Smooth muscle cell (in vitro differentiated cells): Measurements from ENCODE around the gene DNAI7. TPM values are rescaled to one million over a fixed set of nuclear protein-coding genes. Genes with fewer than 3 reads are reported as not detected.

Experiments used
- DNase-seq: peaks from one replicate; lab custom pipeline; 2025; ENCODE audit not compliant: unreplicated experiment; lab: John Stamatoyannopoulos, UW
- H2AFZ ChIP-seq: fragments of 200-600 bp; sonication (generic); 2 replicates; pipeline ENCODE4 v1.6.0; 2016; ENCODE audit warnings: antibody characterized with exemption, low read depth, mild to moderate bottlenecking
- H3F3A ChIP-seq: fragments of 200-600 bp; sonication (generic); 2 replicates; pipeline ENCODE4 v1.6.0; 2017; ENCODE audit warnings: antibody characterized with exemption, low read depth
- H3K27ac ChIP-seq: fragments of 200-600 bp; sonication (generic); 2 replicates; pipeline ENCODE4 v1.5.1; 2016; ENCODE audit warnings: low read depth, mild to moderate bottlenecking
- H3K27me3 ChIP-seq: fragments of 200-600 bp; sonication (generic); 2 replicates; pipeline ENCODE4 v1.6.1; 2016; ENCODE audit warnings: low read depth, mild to moderate bottlenecking
- H3K36me3 ChIP-seq: fragments of 200-600 bp; sonication (generic); 2 replicates; pipeline ENCODE4 v1.5.1; 2016; ENCODE audit warnings: low read depth
- H3K4me1 ChIP-seq: fragments of 200-600 bp; sonication (generic); 2 replicates; pipeline ENCODE4 v1.5.1; 2016; ENCODE audit warnings: low read depth
- H3K4me2 ChIP-seq: fragments of 200-600 bp; sonication (generic); 2 replicates; pipeline ENCODE4 v1.6.0; 2016; ENCODE audit warnings: mild to moderate bottlenecking
- H3K4me3 ChIP-seq: fragments of 200-600 bp; sonication (generic); 2 replicates; pipeline ENCODE4 v1.5.1; 2016; ENCODE audit warnings: mild to moderate bottlenecking
- H3K79me2 ChIP-seq: fragments of 200-600 bp; sonication (generic); 2 replicates; pipeline ENCODE4 v1.6.0; 2016; ENCODE audit warnings: low read depth, mild to moderate bottlenecking
- H3K9ac ChIP-seq: fragments of 200-600 bp; sonication (generic); 2 replicates; pipeline ENCODE4 v1.6.0; 2016; ENCODE audit warnings: low read depth
- H3K9me3 ChIP-seq: fragments of 200-600 bp; sonication (generic); replicated peaks from 2 replicates; pipeline ENCODE4 v1.5.1; 2016; ENCODE audit warnings: low read depth
- H4K20me1 ChIP-seq: fragments of 200-600 bp; sonication (generic); 2 replicates; pipeline ENCODE4 v1.6.0; 2016; ENCODE audit warnings: low read depth
- WGBS: methylation state at CpG from one replicate; pipeline ENCODE4 v1.1.7; 2016; ENCODE audit warnings: low lambda C conversion rate; 5-methylcytosine and 5-hydroxymethylcytosine counted together
- polyA plus RNA-seq: library from polyadenylated mRNA; unstranded; fragments of >200 nt; fragmentation: Nextera tagmentation; extraction: Ambion mirVana; gene quantifications from 2 replicates; pipeline ENCODE4 v1.2.1, GENCODE V29; 2016
- total RNA-seq: library from RNA; depleted of rRNA; stranded (reverse); fragments of >200 nt; gene quantifications from 2 replicates; pipeline ENCODE4 v1.2.3, GENCODE V29; 2014
- TF ChIP-seq, protein P1 (sequence below): fragments of 200-600 bp; sonication (generic); IDR thresholded peaks from 2 replicates; pipeline ENCODE4 v1.5.1; 2017; ENCODE audit warnings: borderline replicate concordance, mild to moderate bottlenecking, antibody characterized with exemption; ENCODE audit not compliant: insufficient read depth, poor library complexity, severe bottlenecking

The DNAI7 gene
- total and polyA plus RNA-seq, 2 experiments from 2014 or later: not detected

- TF ChIP-seq, protein P1, sequence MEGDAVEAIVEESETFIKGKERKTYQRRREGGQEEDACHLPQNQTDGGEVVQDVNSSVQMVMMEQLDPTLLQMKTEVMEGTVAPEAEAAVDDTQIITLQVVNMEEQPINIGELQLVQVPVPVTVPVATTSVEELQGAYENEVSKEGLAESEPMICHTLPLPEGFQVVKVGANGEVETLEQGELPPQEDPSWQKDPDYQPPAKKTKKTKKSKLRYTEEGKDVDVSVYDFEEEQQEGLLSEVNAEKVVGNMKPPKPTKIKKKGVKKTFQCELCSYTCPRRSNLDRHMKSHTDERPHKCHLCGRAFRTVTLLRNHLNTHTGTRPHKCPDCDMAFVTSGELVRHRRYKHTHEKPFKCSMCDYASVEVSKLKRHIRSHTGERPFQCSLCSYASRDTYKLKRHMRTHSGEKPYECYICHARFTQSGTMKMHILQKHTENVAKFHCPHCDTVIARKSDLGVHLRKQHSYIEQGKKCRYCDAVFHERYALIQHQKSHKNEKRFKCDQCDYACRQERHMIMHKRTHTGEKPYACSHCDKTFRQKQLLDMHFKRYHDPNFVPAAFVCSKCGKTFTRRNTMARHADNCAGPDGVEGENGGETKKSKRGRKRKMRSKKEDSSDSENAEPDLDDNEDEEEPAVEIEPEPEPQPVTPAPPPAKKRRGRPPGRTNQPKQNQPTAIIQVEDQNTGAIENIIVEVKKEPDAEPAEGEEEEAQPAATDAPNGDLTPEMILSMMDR: no peak
- H3F3A ChIP-seq: no peaks in the 10 kb centered on the region
Observed at GRCh38 chr12:25074954-25075353, 120.0 kb downstream of the DNAI7 start.

DNA sequence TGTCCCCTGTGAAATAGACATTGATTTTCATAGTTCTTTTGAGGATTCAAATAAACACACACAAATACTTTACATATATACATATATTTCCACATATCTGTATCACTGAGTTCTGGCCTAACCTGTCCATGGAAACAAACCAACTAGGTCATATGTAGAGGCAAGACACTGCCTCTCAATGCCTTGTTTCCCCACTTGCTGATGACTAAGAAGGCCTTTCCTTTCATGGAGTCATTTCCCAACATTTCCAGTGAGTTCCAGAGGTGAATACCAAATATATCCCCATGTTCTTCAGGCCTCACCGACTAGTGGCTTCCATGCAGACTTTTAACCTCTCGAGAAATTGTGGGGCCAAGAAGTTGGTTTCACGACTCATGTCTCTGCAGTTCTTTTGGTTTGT lies 120.8 kb downstream of the DNAI7 start:
- 78% methylated on average over 3 of the region's 3 CpGs for WGBS

More at GRCh38 chr12:25074954-25075353, 120.0 kb downstream of the DNAI7 start:
- Histone ChIP-seq H3K9me3 (no peaks in the 10 kb centered on the region), H2AFZ (no peak overlapping the region), H3K36me3 (no peaks in the 10 kb centered on the region), H3K4me1 (no peaks in the 10 kb centered on the region), H3K27ac (no peak overlapping the region), H3K27me3 (no peaks in the 10 kb centered on the region), H3K4me3 (no peak overlapping the region), H4K20me1 (no peaks in the 10 kb centered on the region), H3K79me2 (no peaks in the 10 kb centered on the region), H3K4me2 (no peak overlapping the region), H3K9ac (no peak overlapping the region)
- 88% methylated on average over 2 of the region's 2 CpGs for WGBS
- DNase-seq: no peak

DNA sequence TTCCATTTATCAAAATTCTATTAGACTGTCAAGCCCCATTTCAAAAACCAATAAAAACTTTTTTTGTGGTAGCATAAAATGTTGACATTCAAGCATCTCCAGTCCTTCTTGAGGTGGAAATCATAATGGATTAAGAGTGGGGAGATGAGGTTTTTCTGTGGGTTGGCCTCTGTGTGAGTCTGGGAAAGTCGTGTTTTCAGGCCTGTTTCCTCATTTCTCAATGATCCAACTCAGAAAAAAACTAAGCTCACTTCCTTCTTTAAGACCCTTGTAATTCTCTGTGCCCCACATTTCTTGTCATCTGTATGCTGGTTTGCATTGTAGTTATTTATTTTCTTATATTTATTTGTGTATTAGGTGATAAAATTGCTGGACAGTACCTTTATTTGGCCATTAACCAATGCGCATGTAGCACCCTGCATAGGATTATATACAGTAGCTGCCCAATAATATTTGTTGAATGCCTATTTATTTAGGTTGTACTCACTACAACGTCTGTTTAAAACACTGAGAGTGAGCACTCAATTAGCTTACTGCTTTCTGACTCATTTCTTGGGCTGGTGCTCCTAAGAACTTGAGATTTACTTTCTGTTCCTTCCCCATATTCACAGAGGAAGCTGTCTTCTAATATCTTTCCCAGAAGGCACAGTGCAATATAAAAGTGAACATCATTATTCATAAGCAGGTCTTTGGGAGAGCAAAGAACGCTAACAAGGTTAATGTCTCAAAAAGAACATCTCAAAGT lies 121.9 kb downstream of the DNAI7 start:
- 87% methylated on average over 4 of the region's 4 CpGs for WGBS

More for the DNA sequence above, 120.8 kb downstream of the DNAI7 start:
- Histone ChIP-seq H3K27me3 (no peaks in the 10 kb centered on the region), H2AFZ (no peak overlapping the region), H3K4me3 (no peak overlapping the region), H3K4me2 (no peak overlapping the region), H3K9ac (no peak overlapping the region), H3K27ac (no peak overlapping the region), H4K20me1 (no peaks in the 10 kb centered on the region), H3K4me1 (no peaks in the 10 kb centered on the region), H3K79me2 (no peaks in the 10 kb centered on the region), H3K36me3 (no peaks in the 10 kb centered on the region), H3F3A (no peaks in the 10 kb centered on the region), H3K9me3 (no peaks in the 10 kb centered on the region)
- TF ChIP-seq, protein P1: no peak
- DNase-seq: no peak

More for the DNA sequence above, 121.9 kb downstream of the DNAI7 start:
- H3K9ac ChIP-seq: no peak overlapping the region
- H3K27me3 ChIP-seq: no peaks in the 10 kb centered on the region
- no peaks in the 10 kb centered on the region for H3K4me1 ChIP-seq
- no peaks in the 10 kb centered on the region for H3F3A ChIP-seq
- TF ChIP-seq, protein P1: no peak
- H3K79me2 ChIP-seq: no peaks in the 10 kb centered on the region
- H4K20me1 ChIP-seq: no peaks in the 10 kb centered on the region
- no peak overlapping the region for H3K4me3 ChIP-seq
- no peak overlapping the region for H3K27ac ChIP-seq
- H2AFZ ChIP-seq: no peak overlapping the region
- no peaks in the 10 kb centered on the region for H3K9me3 ChIP-seq
- H3K36me3 ChIP-seq: no peaks in the 10 kb centered on the region
- H3K4me2 ChIP-seq: no peak overlapping the region
- DNase-seq: no peak
